ENCODE results near the gene INPP5F.
A peak's percentile ranks its signal among the peaks of the same experiment; 100 is the strongest.

Gene INPP5F

DNA sequence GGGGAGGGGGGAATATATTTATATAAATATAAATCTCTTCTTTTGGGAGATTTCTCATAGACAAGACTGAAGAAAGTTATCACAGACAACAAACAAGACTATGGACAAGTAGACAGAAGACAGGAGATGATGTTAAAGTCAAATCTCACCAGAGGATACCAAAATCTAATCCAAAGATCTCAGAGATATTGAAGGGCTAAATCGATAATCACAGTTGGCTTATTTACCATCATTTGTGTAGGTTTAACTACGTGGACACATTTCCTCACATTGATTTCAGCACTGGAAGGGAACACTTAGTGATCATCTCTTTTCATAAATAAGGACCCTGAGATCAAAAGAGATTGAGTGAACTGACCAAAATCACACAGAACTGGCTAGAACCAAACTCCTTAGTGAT lies 2.7 kb upstream of the INPP5F start:
- H3K4me1 Mint-ChIP-seq (ENCODE audit: low read depth): peaks cover 21% of the 10 kb centered on the region
- no peaks in the 10 kb centered on the region for H3K9me3 Mint-ChIP-seq
- H3K27ac Mint-ChIP-seq: no peak overlapping the region
- H3K27me3 Mint-ChIP-seq (ENCODE audit: low read depth): peaks cover 4% of the 10 kb centered on the region
- no peak overlapping the region for H3K4me3 Mint-ChIP-seq
- no peaks in the 10 kb centered on the region for H3K36me3 Mint-ChIP-seq (ENCODE audit: low read depth)

GRCh38 chr10:119723624-119724023 lies 2.2 kb upstream of the INPP5F start:
- Mint-ChIP-seq H3K4me1 (ENCODE audit: low read depth) (peaks cover 25% of the 10 kb centered on the region), H3K27me3 (ENCODE audit: low read depth) (peaks cover 4% of the 10 kb centered on the region), H3K36me3 (ENCODE audit: low read depth) (no peaks in the 10 kb centered on the region), H3K27ac (no peak overlapping the region), H3K4me3 (no peak overlapping the region), H3K9me3 (no peaks in the 10 kb centered on the region)

DNA sequence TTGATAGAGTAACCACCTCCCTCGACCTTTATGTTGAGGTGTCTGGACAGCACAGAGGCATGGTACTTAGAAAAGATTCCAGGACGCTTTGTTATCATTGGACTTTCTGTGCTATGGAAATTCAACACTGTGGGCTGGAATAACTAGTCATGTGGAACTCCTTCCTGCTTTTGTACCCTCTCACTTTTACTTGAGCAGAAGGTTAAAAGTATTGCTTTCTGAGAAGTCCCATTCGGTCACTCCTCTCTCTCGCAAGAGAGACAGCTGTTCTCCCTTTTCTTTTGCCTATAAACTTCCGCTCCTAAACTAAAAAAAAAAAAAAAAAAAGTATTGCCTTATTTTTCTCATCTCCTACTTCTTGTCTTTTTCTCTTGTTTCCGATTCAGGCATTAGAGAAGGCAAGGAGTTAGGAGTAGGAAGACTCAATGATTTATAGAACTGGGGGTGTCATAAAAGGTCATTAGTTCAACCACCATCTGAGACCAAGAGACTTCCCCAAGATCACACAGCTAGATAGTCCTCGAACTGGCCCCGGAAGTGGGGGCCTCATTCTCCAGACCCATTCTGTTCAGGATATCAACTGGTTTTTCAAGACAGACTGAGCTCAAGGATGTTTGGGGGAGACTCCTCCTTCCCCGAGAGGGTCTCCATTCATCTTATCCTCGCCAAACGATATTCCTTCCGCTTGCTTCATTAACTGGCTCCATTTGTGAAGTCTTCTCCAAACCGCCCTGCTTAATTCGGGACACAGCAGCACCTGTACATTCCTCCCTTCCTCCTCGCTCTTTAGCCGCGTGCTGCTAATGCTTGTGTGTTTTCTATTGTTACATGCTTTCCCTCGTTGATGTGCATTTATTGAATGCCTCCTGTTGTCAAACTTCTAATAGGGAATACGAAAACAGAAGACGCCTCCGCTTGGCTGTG lies 995 bp upstream of the INPP5F start:
- Mint-ChIP-seq H3K4me3 (peak overlapping the region; percentile 69), H3K27ac (peak overlapping the region; percentile 20), H3K4me1 (ENCODE audit: low read depth) (peaks cover 27% of the 10 kb centered on the region), H3K27me3 (ENCODE audit: low read depth) (peaks cover 4% of the 10 kb centered on the region), H3K9me3 (no peaks in the 10 kb centered on the region), H3K36me3 (ENCODE audit: low read depth) (no peaks in the 10 kb centered on the region)

DNA sequence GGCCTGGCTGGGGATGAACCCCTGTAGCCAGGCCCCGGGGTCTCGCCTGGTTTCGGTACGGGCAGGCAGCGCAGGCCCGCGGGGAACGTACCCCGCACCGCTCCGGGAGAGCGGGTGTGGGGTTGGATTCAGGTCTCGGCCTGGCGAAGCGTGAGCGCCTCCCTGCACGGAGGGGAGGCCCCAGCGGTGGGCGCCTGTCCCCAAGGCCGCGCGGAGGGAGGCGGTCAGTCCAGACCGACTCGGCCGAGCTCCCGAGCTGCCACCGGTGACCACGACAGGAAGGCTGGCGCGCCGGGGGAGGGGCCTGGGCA lies 378 bp upstream of the INPP5F start:
- peak overlapping the region; percentile 20 for H3K27ac Mint-ChIP-seq
- H3K4me3 Mint-ChIP-seq: peak overlapping the region; percentile 69
- H3K27me3 Mint-ChIP-seq (ENCODE audit: low read depth): peaks cover 4% of the 10 kb centered on the region
- no peaks in the 10 kb centered on the region for H3K9me3 Mint-ChIP-seq
- H3K4me1 Mint-ChIP-seq (ENCODE audit: low read depth): peaks cover 27% of the 10 kb centered on the region
- peaks cover 2% of the 10 kb centered on the region for H3K36me3 Mint-ChIP-seq (ENCODE audit: low read depth)

DNA sequence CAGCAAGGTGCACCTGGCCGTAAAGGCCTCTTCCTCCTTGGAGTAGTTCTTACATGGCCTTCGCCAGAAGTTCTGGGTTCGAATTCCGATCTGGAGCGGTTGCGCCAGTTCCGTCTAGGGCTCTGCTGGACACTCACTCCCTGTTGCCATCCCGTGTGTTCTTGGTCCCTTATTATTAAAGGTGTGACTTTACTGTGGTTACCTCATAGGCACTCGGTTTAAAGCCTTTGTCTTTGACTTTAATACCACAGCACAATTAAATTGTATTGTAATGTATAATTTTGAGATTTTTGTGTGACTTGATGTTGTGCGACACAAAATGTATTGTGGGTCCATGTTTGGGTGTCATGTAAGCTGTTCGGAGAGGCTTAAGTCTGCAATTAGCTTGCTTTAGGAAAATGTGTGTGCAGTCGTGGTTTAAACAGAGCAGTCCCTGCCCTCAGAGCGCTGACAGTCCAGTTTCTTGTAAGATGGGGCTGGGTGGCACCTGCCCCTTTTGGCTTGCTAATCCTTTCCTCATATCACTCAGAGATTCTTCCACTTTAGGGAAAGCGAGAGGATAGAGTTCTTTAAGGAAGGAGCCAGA lies 919 bp downstream of the INPP5F start:
- peaks cover 4% of the 10 kb centered on the region for H3K27me3 Mint-ChIP-seq (ENCODE audit: low read depth)
- H3K4me3 Mint-ChIP-seq: peak overlapping the region; percentile 92
- H3K36me3 Mint-ChIP-seq (ENCODE audit: low read depth): peaks cover 2% of the 10 kb centered on the region
- peak overlapping the region; percentile 74 for H3K27ac Mint-ChIP-seq
- H3K9me3 Mint-ChIP-seq: no peaks in the 10 kb centered on the region
- peaks cover 27% of the 10 kb centered on the region for H3K4me1 Mint-ChIP-seq (ENCODE audit: low read depth)

- Mint-ChIP-seq H3K4me1 (ENCODE audit: low read depth) (peaks cover 27% of the 10 kb centered on the region), H3K27me3 (ENCODE audit: low read depth) (peaks cover 4% of the 10 kb centered on the region), H3K27ac (no peak overlapping the region), H3K4me3 (peak overlapping the region; percentile 4), H3K9me3 (no peaks in the 10 kb centered on the region), H3K36me3 (ENCODE audit: low read depth) (peaks cover 2% of the 10 kb centered on the region)
Observed at GRCh38 chr10:119728172-119728800, 2.4 kb downstream of the INPP5F start.

DNA sequence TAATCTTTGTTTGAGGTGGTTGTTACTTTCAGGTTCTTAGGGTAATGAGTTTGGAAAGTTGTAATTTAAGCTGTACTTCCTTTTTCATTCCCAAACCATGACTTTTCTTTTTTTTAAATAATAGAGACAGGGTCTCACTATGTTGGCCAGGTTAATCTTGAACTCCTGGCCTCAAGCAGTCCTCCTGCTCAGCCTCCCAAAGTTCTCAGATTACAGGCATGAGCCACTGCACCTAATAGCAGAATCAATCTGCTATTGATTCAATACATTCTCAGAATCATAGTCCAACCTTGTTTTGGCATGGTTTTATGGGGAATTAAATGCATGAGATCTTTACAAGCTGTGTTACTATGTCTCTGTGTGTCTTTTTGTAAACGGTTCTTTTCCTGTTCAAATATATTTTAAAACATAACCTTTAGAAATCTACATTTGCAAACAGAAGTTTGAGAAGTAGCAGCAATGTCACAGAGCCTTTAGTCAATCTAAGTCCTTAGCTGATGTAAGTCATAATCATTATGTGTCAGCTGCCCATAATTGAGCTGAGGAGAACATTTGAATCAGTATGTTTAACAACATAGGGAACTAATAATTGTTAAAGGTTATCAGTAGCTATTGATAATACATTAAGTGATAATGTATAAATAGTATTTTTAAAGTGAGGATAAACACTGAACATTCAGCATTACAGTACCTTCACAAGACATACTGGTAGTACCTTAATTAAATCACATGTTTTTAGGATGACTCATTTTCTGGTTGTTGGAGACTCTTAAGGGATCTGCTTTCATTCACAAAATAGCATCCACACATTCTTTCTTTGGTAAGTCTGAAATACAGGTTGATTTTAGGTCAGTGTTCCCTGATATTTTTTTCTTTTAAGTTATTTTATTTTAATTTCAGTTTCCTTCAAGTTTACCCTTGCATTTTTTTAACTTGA lies 8.8 kb downstream of the INPP5F start:
- no peak overlapping the region for H3K27ac Mint-ChIP-seq
- H3K4me3 Mint-ChIP-seq: no peak overlapping the region
- H3K4me1 Mint-ChIP-seq (ENCODE audit: low read depth): peaks cover 6% of the 10 kb centered on the region

DNA sequence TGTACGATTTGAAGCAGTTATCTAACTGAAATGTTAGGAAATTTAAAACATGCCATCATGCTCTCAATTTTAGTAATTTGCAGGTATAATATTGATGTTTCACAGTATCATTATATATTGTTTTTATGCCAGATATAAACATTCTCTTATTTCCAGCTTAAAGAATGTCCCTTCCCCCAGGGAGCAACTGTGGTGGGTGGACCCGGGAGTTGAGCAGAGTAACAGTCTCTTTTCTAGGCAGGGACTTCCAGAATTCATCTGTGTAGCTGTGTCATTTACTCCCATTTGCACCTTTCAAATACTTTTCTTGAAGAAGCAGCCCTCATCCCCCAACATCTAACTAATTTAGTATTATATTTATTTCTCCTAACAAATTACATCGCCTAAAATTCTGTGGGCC lies 9.6 kb downstream of the INPP5F start:
- no peaks in the 10 kb centered on the region for H3K36me3 Mint-ChIP-seq (ENCODE audit: low read depth)
- H3K4me3 Mint-ChIP-seq: no peak overlapping the region
- no peak overlapping the region for H3K27ac Mint-ChIP-seq

More for the DNA sequence above, 8.8 kb downstream of the INPP5F start:
- Mint-ChIP-seq H3K9me3 (no peaks in the 10 kb centered on the region), H3K27me3 (ENCODE audit: low read depth) (no peaks in the 10 kb centered on the region), H3K36me3 (ENCODE audit: low read depth) (peaks cover 2% of the 10 kb centered on the region)

DNA sequence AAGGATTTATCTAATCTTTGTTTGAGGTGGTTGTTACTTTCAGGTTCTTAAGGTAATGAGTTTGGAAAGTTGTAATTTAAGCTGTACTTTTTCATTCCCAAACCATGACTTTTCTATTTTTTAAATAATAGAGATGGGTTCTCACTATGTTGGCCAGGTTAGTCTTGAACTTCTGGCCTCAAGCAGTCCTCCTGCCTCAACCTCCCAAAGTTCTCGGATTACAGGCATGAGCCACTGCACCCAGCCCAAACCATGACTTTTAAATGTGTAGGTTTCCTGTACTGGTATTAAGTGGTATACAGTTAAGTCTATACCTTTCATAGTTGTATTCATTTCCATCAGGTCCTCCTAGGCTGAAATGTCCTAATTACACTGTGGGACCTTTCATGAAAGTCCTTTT lies 10.4 kb downstream of the INPP5F start:
- no peaks in the 10 kb centered on the region for H3K27me3 Mint-ChIP-seq (ENCODE audit: low read depth)
- no peak overlapping the region for H3K27ac Mint-ChIP-seq
- no peaks in the 10 kb centered on the region for H3K36me3 Mint-ChIP-seq (ENCODE audit: low read depth)
- H3K9me3 Mint-ChIP-seq: no peaks in the 10 kb centered on the region
- no peak overlapping the region for H3K4me3 Mint-ChIP-seq
- peaks cover 6% of the 10 kb centered on the region for H3K4me1 Mint-ChIP-seq (ENCODE audit: low read depth)

More for the DNA sequence above, 9.6 kb downstream of the INPP5F start:
- H3K9me3 Mint-ChIP-seq: no peaks in the 10 kb centered on the region
- peaks cover 6% of the 10 kb centered on the region for H3K4me1 Mint-ChIP-seq (ENCODE audit: low read depth)
- H3K27me3 Mint-ChIP-seq (ENCODE audit: low read depth): no peaks in the 10 kb centered on the region

DNA sequence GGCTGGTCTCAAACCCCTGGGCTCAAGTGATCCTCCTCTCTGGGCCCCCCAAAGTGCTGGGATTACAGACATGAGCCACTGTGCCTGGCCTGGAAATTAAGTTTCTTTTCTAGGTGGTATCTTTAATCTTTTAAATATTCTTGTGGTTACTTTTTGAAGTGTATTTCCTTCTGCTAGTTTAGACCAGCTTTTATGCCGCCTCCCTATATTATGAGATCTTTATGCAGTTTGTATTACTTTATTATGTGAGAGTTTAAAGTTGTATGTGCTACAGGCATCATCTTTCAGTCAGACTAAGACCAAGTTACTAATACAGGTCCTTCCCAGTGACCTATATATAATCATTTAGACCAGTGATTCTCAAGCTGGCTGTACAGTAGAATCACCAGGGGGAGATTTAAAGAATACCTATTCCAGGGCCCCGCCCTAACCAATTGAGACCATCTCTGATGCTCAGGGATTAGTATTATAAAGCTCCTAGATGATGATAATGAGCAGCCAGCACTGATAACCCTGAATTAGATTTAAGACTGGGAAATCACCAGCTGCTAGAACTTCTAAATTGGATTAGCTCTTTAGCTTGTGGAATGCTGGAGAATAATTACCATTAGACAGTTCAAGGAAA lies 11.3 kb downstream of the INPP5F start:
- Mint-ChIP-seq H3K27ac (no peak overlapping the region), H3K27me3 (ENCODE audit: low read depth) (no peaks in the 10 kb centered on the region), H3K4me3 (no peak overlapping the region), H3K4me1 (ENCODE audit: low read depth) (peaks cover 6% of the 10 kb centered on the region), H3K9me3 (no peaks in the 10 kb centered on the region), H3K36me3 (ENCODE audit: low read depth) (no peaks in the 10 kb centered on the region)

GRCh38 chr10:119737823-119738222 lies 12.0 kb downstream of the INPP5F start:
- Mint-ChIP-seq H3K4me1 (ENCODE audit: low read depth) (peaks cover 6% of the 10 kb centered on the region), H3K27me3 (ENCODE audit: low read depth) (no peaks in the 10 kb centered on the region), H3K9me3 (no peaks in the 10 kb centered on the region), H3K4me3 (no peak overlapping the region), H3K27ac (no peak overlapping the region), H3K36me3 (ENCODE audit: low read depth) (no peaks in the 10 kb centered on the region)

DNA sequence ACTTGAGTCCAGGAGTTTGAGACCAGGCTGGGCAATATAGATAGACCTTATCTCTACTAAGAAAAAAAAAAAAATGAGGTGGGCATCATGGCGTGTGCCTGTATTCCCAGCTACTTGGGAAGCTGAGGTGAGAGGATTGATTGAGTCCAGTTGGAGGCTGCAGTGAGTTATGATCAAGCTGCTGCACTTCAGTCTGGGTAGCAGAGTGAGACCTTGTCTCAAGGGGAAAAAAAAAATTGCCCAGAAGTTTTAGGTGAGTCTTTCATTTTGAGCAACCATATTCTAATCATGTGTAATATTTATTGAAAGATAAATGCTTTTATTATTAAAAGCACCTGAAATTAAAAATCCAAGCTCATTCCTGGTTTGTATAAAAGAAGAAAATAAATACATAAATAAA lies 13.1 kb downstream of the INPP5F start:
- no peak overlapping the region for H3K4me3 Mint-ChIP-seq
- peaks cover 9% of the 10 kb centered on the region for H3K4me1 Mint-ChIP-seq (ENCODE audit: low read depth)
- H3K27ac Mint-ChIP-seq: no peak overlapping the region
- no peaks in the 10 kb centered on the region for H3K9me3 Mint-ChIP-seq
- H3K27me3 Mint-ChIP-seq (ENCODE audit: low read depth): no peaks in the 10 kb centered on the region
- no peaks in the 10 kb centered on the region for H3K36me3 Mint-ChIP-seq (ENCODE audit: low read depth)

GRCh38 chr10:119740096-119740495 lies 14.2 kb downstream of the INPP5F start:
- Mint-ChIP-seq H3K4me3 (no peak overlapping the region), H3K9me3 (no peaks in the 10 kb centered on the region), H3K4me1 (ENCODE audit: low read depth) (peaks cover 11% of the 10 kb centered on the region), H3K36me3 (ENCODE audit: low read depth) (no peaks in the 10 kb centered on the region), H3K27me3 (ENCODE audit: low read depth) (no peaks in the 10 kb centered on the region), H3K27ac (no peak overlapping the region)
